Keratinocyte (primary cell): ENCODE measurements around the gene C16orf46.

Experiments used
- CTCF ChIP-seq, 3 experiments: IDR thresholded peaks in 1 of 3; conservative IDR thresholded peaks in 1 of 3; optimal IDR thresholded peaks in 1 of 3; 2 replicates in 2 of 3; 3 replicates in 1 of 3; pipeline versions ENCODE3 to v1.5.1; 2011; ENCODE audit warnings: low read length in 3 of 3, mild to moderate bottlenecking in 3 of 3, moderate library complexity in 2 of 3, control low read depth in 1 of 3, inconsistent platforms in 1 of 3; ENCODE audit not compliant: insufficient read depth in 2 of 3; ENCODE audit errors: extremely low read depth in 1 of 3
- EZH2 ChIP-seq: IDR thresholded peaks from one replicate; pipeline ENCODE4 v1.6.1; 2012; ENCODE audit warnings: inconsistent platforms, mild to moderate bottlenecking, low read length, moderate library complexity

- TF ChIP-seq CTCF (optimal IDR thresholded peaks at IDR 0.05 in 1 of 3, IDR thresholded peaks at IDR 0.05 in 1 of 3, conservative IDR thresholded peaks at IDR 0.05 in 1 of 3; ENCODE audit: extremely low read depth in 1 of 3, insufficient read depth in 2 of 3, low read length in 3 of 3) = no peak
- no peak for TF ChIP-seq EZH2
Measured at GRCh38 chr16:81018496-81018895, 58.5 kb downstream of the C16orf46 start.
